GM18861 (cell line): ENCODE data around the gene AGRP.

ENCODE experiments used
- ATAC-seq: cut with Tn5 transposase; IDR thresholded peaks from one replicate; pipeline ENCODE4 v1.9.1; 2021; ENCODE audit not compliant: unreplicated experiment

Gene AGRP

GRCh38 chr16:67463691-67464090 is 19.7 kb downstream of the AGRP start:
- no peak for ATAC-seq

DNA sequence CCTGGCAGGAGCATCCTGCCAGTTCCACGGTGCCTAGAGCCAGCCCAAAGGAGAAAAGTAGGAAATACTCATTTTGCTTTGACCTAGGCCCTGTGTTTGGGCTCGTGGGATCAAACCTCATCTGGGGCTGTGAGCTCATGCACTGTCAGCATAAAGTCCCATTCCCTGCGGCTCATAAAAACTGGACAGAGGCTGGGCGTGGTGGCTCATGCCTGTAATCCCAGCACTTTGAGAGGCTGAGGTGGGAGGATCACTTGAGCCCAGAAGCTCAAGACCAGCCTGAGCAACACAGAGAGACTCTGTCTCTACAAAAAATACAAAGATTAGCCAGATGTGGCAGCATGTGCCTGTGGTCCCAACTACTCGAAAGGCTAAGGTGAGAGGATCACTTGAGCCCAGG is 20.3 kb downstream of the AGRP start:
- no peak for ATAC-seq

DNA sequence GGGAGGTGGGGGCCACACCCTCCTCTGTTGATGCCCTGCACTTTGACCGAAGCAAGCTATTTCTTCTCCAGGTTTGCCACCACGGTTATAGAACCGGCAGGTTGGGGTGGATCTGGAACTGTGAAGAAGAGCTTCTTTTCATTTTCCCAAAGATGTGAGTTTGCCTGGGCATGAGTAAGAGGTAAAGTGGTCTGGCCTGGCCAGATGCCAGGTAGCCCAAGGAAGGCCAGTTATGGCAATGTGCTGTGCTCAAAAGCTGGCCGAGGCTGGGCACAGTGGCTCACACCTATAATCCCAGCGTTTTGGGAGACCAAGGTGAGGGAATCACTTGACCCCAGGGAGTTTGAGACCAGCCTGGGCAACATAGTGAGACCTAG is 21.1 kb downstream of the AGRP start:
- ATAC-seq, result no peak

DNA sequence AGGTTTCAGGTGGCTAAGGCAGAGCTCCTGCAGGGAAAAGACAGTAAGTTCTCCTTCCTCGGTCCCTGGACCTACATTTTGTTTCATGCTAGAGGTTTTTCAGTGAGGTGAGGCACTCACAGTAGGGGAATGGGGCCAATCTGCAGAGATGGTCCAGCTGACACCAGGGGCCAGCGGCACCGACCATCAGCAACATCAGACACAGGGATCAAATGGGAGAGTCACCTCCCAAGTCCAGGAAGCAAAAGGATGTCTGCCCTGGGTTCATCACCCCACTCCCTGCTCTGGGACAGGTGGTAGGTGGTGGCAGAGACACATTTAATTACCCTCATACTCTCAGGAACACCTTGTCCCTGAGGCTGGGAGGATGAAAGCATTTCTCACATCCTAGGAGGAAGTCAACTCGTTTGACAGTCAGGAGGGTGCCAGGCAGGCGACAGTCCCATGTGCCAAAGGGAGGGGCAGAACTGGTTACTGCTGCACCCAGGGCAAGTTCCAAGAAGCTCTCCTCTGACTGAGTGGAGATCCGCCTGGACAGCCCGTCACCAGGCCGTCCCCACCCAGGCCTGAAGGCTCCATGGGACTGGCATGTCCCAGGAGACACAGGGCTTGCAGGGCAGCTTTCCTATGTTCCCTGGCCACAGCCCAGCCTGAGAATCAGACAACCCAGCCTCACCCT is 21.6 kb downstream of the AGRP start:
- no peak for ATAC-seq

DNA sequence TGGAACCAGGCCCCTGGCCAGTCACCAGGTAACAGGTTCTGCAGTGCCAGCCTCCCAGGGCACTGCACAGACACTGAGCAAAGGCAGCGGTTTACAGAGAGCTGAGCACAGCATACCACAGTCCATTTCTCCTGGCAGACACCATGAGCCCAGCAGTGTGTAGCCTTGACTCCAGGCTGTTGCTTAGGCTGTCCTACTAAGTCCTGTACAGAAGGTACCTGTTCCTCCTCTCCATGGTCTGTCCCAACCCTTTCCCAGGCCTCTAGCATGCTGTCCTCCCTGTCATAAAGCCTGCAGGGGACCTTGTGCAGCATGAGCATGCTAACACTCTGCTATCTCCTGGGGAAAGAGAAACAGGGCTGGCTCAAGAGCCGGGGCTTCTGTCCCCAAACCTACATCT is 22.4 kb downstream of the AGRP start:
- no peak for ATAC-seq

DNA sequence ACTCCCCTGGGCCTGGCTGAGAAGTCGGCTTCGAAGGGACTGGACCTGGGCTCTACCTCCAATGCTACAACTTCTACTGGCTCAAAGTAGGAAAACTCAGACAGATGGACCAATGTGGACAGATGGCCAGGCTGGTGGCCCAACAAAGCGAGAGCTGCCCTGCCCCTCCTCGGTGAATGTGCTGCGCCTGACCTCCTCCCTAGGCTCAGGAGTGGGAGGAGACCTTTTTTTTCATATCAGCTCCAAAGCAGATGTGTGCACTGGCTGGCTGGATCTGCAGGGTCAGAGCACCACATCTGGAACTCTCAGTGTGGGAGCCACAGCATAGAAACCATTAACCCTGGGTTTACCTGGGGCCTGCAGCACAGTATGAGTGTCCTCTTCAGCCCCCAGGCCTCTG is 23.2 kb downstream of the AGRP start:
- ATAC-seq, result no peak

GRCh38 chr16:67459861-67460150 is 23.5 kb downstream of the AGRP start:
- no peak for ATAC-seq

DNA sequence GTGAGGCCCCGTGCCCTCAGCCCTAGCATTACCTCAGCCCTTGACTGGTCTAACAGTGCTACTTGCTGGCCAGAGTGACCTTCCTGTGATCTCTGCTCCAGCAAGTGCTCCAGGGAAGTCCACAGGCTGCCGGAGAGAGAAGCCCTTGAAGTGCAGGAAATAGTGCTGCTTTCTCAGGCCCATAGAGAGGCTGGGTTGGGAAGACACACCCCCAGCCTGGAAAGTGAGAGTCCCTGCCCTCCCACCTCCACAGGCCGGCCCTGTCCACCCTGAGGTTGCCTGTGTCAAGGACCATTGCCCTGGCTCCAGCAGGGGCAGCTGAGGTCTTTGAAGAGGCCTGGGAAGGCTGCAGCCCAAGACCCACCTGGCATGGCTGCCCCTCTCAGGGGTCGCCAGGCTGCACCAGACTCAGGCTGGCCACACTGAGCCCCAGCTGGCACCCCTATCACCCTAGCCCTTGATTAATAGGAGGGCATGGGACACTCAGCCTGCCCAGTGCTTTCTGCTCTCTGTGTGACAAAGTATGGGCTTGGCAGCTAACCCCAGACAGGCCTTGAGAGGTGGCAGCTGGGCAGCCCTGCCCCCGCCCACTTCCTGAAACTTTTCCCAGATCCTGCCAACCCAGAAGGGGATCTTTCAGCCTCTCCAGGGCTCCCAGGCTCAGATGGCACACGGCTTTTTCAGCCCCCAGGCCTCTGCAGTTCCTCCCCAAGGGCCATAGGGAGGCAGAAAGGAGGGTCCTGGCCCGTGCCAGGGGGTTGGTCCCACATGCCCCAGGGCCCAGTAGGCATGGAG is 24.1 kb downstream of the AGRP start:
- no peak for ATAC-seq

DNA sequence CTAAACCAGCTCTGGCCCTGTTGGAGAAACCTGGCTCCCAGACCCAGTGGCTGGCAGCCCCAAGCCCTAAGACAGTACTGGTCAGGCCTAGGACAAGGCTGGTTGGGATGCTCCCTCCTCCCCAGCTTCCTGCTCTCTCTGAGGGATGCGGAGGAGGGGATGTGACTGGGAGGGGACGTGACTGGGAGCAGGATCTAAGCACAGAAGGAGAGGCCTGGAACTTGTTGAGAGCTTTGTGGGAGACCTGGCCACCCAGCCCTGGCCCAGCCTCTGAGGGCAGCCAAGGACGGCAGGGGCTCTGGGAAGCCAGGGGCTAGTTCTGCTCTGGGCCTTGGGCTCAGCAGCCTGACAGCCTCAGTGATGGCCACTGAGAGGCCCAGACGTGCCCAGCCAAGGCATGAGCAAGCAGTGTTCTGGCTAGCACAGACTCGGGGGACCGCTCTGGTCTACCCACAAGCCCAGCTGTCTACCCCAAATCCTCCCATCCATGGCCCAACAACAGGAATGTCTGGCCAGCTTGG is 25.2 kb downstream of the AGRP start:
- no peak for ATAC-seq

DNA sequence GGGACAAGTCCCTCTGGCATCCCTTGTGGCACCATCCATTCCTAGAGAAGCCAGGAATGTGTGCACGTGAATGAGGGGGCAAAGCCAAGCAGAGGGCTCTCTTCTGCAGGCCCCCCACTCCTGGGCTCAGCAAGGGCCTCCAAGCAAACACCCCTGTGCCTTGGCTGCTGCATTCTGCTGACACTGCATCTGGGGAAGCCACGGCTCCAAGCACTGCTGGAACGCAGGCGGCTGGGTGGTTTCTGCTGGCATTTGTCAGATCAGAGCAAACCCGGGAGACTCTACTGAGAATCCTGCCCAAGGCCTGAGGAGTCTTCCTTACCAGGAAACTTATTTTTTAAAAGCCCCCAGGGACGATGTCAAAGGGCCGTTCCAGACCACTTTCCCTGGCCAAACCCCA is 25.7 kb downstream of the AGRP start:
- no peak for ATAC-seq

GRCh38 chr16:67456391-67457081 is 26.8 kb downstream of the AGRP start:
- no peak for ATAC-seq

GRCh38 chr16:67454852-67455251 is 28.5 kb downstream of the AGRP start:
- ATAC-seq, result no peak

- no peak for ATAC-seq
These were observed 29.2 kb downstream of the AGRP start for GRCh38 chr16:67454104-67454503.

DNA sequence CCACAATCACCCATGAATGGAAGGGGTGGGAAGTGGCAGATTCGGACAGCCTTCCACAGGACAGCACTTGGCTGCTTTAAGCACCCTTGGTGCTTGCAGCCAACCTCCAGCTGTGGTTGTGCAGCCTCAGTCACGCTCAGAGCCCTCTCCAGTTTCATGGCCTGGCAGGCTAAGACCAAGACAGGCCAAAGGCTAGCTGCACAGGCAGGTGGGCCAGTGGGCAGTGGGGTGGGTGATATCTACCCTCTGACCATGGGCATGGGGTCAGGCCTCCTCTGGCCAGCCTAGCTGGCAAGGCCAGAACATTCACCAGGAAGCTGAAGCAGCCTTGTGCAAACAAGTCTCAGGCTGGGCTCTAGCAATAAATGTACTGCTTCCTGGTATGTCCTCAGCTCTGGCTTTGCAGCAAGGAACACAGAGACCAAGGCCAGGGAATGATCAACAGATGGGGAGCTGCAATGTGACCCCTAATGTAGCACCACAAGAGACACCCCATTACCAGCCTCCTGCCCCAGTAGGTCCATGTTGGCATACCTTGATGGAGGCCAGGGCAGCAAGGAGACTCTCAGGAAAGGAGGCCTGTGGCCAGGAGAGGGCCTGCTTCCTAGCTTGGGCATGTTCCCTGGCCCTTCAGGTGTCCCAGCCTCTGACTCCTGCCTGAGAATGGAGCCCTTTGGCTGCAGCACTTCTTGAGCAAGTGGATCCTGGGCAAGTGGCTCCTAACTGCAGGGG is 31.5 kb downstream of the AGRP start:
- no peak for ATAC-seq

GRCh38 chr16:67451061-67451703 is 32.2 kb downstream of the AGRP start:
- no peak for ATAC-seq

DNA sequence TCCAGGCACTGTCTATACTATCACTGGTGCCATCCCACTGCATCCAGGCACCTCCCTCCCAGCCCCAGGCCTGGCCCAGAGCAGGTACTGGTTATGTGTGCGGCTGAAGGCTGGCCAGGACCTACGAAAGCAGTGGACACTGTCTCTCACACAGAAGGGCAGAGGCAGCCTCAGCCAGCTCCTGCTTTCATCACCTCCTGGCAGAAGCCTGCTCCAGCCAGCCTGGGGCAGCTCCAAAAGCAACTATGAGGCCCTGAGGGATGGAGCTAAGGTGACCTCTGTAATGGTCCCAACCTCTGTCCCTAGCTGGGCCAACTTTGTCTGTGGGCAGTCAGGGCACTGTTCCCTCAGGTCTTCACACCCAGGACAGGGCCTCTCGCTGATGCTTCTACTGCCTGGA is 33.6 kb downstream of the AGRP start:
- ATAC-seq, result no peak

DNA sequence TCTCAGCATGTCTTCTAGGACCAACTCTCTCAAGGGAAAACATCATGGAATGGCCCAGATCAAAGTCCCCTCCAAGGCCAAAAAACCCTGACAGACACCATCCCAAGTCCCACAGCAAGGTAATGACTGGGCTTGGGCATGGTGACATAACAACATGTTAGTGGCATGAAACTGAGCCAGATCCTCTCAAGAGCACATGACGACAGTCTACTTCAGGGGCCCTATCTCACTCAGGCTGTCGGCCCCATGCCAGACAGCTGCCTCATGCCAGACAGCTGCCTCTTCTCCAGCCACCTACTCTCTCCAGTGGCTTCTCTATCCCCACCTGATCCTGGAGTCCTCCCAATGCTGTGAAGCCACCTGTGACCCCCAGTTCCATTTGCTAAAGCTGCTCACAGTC is 34.0 kb downstream of the AGRP start:
- ATAC-seq, result no peak

DNA sequence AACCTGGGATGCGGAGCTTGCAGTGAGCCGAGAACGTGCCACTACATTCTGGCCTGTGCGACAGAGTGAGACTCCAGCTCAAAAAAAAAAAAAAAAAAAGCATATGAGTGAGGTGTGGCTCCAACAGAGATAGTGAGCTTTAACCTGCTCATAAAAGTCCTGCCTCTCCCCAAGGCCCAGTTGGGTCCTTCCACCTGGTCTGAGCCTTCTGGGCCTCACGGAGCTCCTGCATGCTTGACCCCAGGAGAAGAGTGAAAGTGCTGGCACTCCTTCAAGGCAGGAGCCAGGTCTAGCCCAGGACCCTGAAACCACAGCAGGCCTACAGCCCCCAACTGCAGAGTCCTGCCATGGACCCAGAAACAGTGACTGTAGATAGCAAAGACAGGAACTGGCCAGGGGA is 34.8 kb downstream of the AGRP start:
- no peak for ATAC-seq

- ATAC-seq, result no peak
These were observed 35.8 kb downstream of the AGRP start for GRCh38 chr16:67447508-67448076.

GRCh38 chr16:67446968-67447507 is 36.3 kb downstream of the AGRP start:
- ATAC-seq, result no peak
